Common myeloid progenitor, CD34-positive (primary cell): ENCODE measurements around the gene UBR3.
"Not testable (repeated sequence)": the region's sequence is repeated elsewhere in the genome, so short reads cannot be mapped to it uniquely, and the experiment has no call there.

Experiments used
- CTCF ChIA-PET: fragments of 350-600 bp; sonication (Branson Sonifier 250); formaldehyde crosslinking; loops from one replicate; lab custom pipeline; 2021; ENCODE audit warnings: antibody characterized with exemption; lab: Charles Lee
- POLR2A ChIA-PET: fragments of 350-600 bp; sonication (Branson Sonifier 250); formaldehyde crosslinking; loops from one replicate; lab custom pipeline; 2021; ENCODE audit warnings: antibody characterized with exemption; lab: Charles Lee
- DNase-seq, 3 donors: peaks; one replicate each; pipeline versions ENCODE4 v3.0.0 to v3.0.0-alpha.2; 2013
- H3K27ac ChIP-seq, 2 experiments: 1 replicate in 1 of 2; 2 replicates in 1 of 2; pipeline ENCODE4 v1.7.0; 2013; ENCODE audit warnings: inconsistent platforms in 2 of 2, low read length in 2 of 2, mild to moderate bottlenecking in 2 of 2, low read depth in 1 of 2, moderate library complexity in 1 of 2; ENCODE audit not compliant: severe bottlenecking in 2 of 2, insufficient read depth in 1 of 2, poor library complexity in 1 of 2
- H3K27me3 ChIP-seq, 5 experiments: replicated peaks in 2 of 5; 1 replicate in 3 of 5; 2 replicates in 2 of 5; pipeline versions ENCODE4 v1.6.1 to v1.7.0; 2013; ENCODE audit warnings: low read length in 4 of 5, mild to moderate bottlenecking in 2 of 5, moderate library complexity in 2 of 5, inconsistent platforms in 1 of 5; ENCODE audit not compliant: insufficient read depth in 5 of 5, control insufficient read depth in 4 of 5
- H3K36me3 ChIP-seq, 4 experiments: 1 replicate in 2 of 4; 2 replicates in 2 of 4; pipeline versions ENCODE4 v1.6.1 to v1.7.0; 2013; ENCODE audit warnings: low read length in 3 of 4, control low read depth in 1 of 4, mild to moderate bottlenecking in 1 of 4; ENCODE audit not compliant: control insufficient read depth in 4 of 4, insufficient read depth in 4 of 4
- H3K4me1 ChIP-seq, 4 experiments: 1 replicate in 3 of 4; 2 replicates in 1 of 4; pipeline versions ENCODE4 v1.6.1 to v1.7.1; 2013; ENCODE audit warnings: low read length in 3 of 4, mild to moderate bottlenecking in 3 of 4, control low read depth in 1 of 4, inconsistent platforms in 1 of 4, moderate library complexity in 1 of 4; ENCODE audit not compliant: control insufficient read depth in 4 of 4, insufficient read depth in 4 of 4; ENCODE audit errors: control extremely low read depth in 1 of 4
- H3K4me3 ChIP-seq, 7 experiments: 1 replicate in 4 of 7; 2 replicates in 3 of 7; pipeline versions ENCODE4 v1.5.1 to v1.7.0; 2013; ENCODE audit warnings: mild to moderate bottlenecking in 7 of 7, low read length in 6 of 7, moderate library complexity in 6 of 7, inconsistent platforms in 2 of 7, low read depth in 2 of 7, control low read depth in 1 of 7; ENCODE audit not compliant: insufficient read depth in 4 of 7, control insufficient read depth in 1 of 7; ENCODE audit errors: extremely low read depth in 1 of 7
- H3K9me3 ChIP-seq, 5 experiments: 1 replicate in 4 of 5; 2 replicates in 1 of 5; pipeline versions ENCODE4 v1.6.1 to v1.7.1; 2013; ENCODE audit warnings: low read length in 4 of 5, mild to moderate bottlenecking in 2 of 5, inconsistent platforms in 1 of 5, low read depth in 1 of 5, moderate library complexity in 1 of 5; ENCODE audit not compliant: control insufficient read depth in 4 of 5, insufficient read depth in 2 of 5; ENCODE audit errors: control extremely low read depth in 1 of 5
- WGBS: methylation state at CpG from one replicate; pipeline ENCODE4 v1.1.5; 2013; ENCODE audit not compliant: insufficient coverage; 5-methylcytosine and 5-hydroxymethylcytosine counted together

UBR3 gene

GRCh38 chr2:169933124-169933711 lies 106.0 kb downstream of the UBR3 start:
- Histone ChIP-seq H3K4me1 (no peaks in the 10 kb centered on the region), H3K36me3 (peaks cover 0 to 8% (median 1%) of the 10 kb centered on the region in 4 experiments), H3K4me3 (no peak overlapping the region), H3K27ac (no peak overlapping the region), H3K9me3 (no peaks in the 10 kb centered on the region), H3K27me3 (no peaks in the 10 kb centered on the region)
- peak; percentile 40 to 71 (median 68) for DNase-seq
- WGBS: no CpG with 5 or more reads among the region's 2 CpGs
- POLR2A ChIA-PET: no interaction called here
- CTCF ChIA-PET: interaction anchor here (0.5 to 1.0 kb wide), 2 partner anchors 13 to 70 kb away, joined by 3 read pairs; no protein-coding TSS in a partner anchor

- H3K4me1 ChIP-seq, H3K9me3 ChIP-seq, CTCF ChIA-PET, H3K27ac ChIP-seq, H3K4me3 ChIP-seq, H3K27me3 ChIP-seq, DNase-seq, H3K36me3 ChIP-seq, POLR2A ChIA-PET: not testable (repeated sequence)
- 100% methylated on average over 2 of the region's 5 CpGs for WGBS
Measured at GRCh38 chr2:169936652-169937051, 109.4 kb downstream of the UBR3 start.

GRCh38 chr2:169945515-169945914 lies 118.3 kb downstream of the UBR3 start:
- no peak for DNase-seq
- WGBS: 100% methylated on average over 1 of the region's 1 CpG
- Histone ChIP-seq H3K36me3 (peaks cover 6 to 19% (median 12%) of the 10 kb centered on the region in 4 experiments), H3K27me3 (no peaks in the 10 kb centered on the region), H3K4me3 (no peak overlapping the region), H3K9me3 (no peaks in the 10 kb centered on the region), H3K4me1 (no peaks in the 10 kb centered on the region), H3K27ac (no peak overlapping the region)
- ChIA-PET POLR2A (no interaction called here), CTCF (interaction anchor here (1.5 kb wide), 1 partner anchor 12 kb away, joined by 3 read pairs; no protein-coding TSS in a partner anchor)

GRCh38 chr2:169946092-169946491 lies 118.8 kb downstream of the UBR3 start:
- Histone ChIP-seq H3K27ac (no peak overlapping the region), H3K36me3 (peaks cover 5 to 20% (median 12%) of the 10 kb centered on the region in 4 experiments), H3K27me3 (no peaks in the 10 kb centered on the region), H3K9me3 (no peaks in the 10 kb centered on the region), H3K4me3 (no peak overlapping the region), H3K4me1 (no peaks in the 10 kb centered on the region)
- DNase-seq: no peak
- ChIA-PET POLR2A (no interaction called here), CTCF (interaction anchor here (1.5 kb wide), 1 partner anchor 13 kb away, joined by 3 read pairs; no protein-coding TSS in a partner anchor)
- WGBS: no CpG with 5 or more reads among the region's 2 CpGs

- CTCF ChIA-PET: interaction anchor here (1.5 kb wide), 1 partner anchor 13 kb away, joined by 3 read pairs; no protein-coding TSS in a partner anchor
- Histone ChIP-seq H3K27me3 (no peaks in the 10 kb centered on the region), H3K9me3 (no peaks in the 10 kb centered on the region), H3K4me1 (no peaks in the 10 kb centered on the region), H3K4me3 (no peak overlapping the region), H3K27ac (no peak overlapping the region), H3K36me3 (peaks cover 4 to 20% (median 12%) of the 10 kb centered on the region in 4 experiments)
- POLR2A ChIA-PET: no interaction called here
- WGBS: no CpG with 5 or more reads among the region's 1 CpG
- no peak for DNase-seq
Measured at GRCh38 chr2:169946546-169946945, 119.3 kb downstream of the UBR3 start.

- Histone ChIP-seq H3K4me3 (no peak overlapping the region), H3K9me3 (peaks cover 0 to 8% (median 2%) of the 10 kb centered on the region in 5 experiments), H3K4me1 (no peaks in the 10 kb centered on the region), H3K27ac (no peak overlapping the region), H3K27me3 (no peaks in the 10 kb centered on the region), H3K36me3 (peaks cover 15 to 28% (median 18%) of the 10 kb centered on the region in 4 experiments)
- POLR2A ChIA-PET: no interaction called here
- no peak for DNase-seq
- CTCF ChIA-PET: no interaction called here
Measured at GRCh38 chr2:169955940-169956339, 128.7 kb downstream of the UBR3 start.

GRCh38 chr2:169957219-169957618 lies 130.0 kb downstream of the UBR3 start:
- H3K27ac ChIP-seq, DNase-seq, H3K4me3 ChIP-seq, H3K9me3 ChIP-seq, POLR2A ChIA-PET, H3K4me1 ChIP-seq, CTCF ChIA-PET, H3K27me3 ChIP-seq: not testable (repeated sequence)
- no CpG with 5 or more reads among the region's 5 CpGs for WGBS
- H3K36me3 ChIP-seq: peaks cover 15 to 34% (median 19%) of the 10 kb centered on the region in 4 experiments
